ENCODE measurements around the gene SCAF1.
"Not testable (repeated sequence)": the region's sequence is repeated elsewhere in the genome, so short reads cannot be mapped to it uniquely, and the experiment has no call there.

GRCh38 chr19:49617860-49618259 lies 24.1 kb upstream of the SCAF1 start:
- TF ChIP-seq CTCF, POLR2A (IDR thresholded peaks at IDR 0.05): not testable (repeated sequence)

Measured in body of pancreas (tissue), 4 donors.